ENCODE measurements around the gene SLC6A3.

The SLC6A3 gene

DNA sequence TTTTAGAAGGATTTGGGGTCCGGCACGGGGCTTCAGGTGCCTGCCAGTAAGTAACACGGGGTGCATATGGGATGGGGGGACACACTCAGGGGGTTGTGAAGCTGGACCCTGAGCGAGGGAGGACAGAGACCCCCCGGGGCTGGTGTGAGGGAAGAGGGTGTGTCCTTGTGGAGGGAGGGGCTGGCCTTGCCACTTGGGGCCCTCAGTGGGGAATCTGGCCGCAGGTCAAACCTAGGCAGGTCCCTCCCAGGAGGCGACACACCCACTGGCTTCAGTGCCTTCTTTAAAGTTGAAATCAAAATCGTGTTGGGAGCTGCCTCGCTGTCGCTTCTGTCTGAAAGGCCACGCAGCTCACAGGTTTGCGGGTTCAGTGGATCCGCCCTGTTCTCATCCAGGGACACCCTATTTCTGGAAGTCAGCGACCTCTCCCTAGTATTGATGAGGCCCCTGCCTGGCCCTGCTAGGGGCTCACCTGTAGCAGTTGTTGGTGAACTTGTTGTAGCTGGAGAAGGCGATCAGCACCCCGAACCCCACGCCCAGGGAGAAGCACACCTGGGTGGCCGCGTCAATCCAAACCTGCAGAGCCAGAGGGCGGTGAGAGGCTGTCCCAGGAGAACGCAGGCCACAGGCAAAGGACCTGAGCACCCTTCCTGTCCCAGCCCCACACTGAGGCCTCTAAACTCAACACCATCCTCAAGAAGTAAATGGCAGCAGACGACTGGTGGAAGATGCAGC lies 29.4 kb downstream of the SLC6A3 start:
- H3K4me1 ChIP-seq (ENCODE audit: insufficient read depth, low read length) = no peaks in the 10 kb centered on the region
- H3K36me3 ChIP-seq (ENCODE audit: insufficient read depth, low read length) = no peaks in the 10 kb centered on the region
- H3K4me3 ChIP-seq (ENCODE audit: low read depth in 1 of 2, low read length in 2 of 2) = no peak overlapping the region
- no peak overlapping the region for H3K9ac ChIP-seq (ENCODE audit: low read length)
- no peak overlapping the region for H3K27ac ChIP-seq (ENCODE audit: low read depth, low read length)
- H3K27me3 ChIP-seq (ENCODE audit: control insufficient read depth in 1 of 2, insufficient read depth in 2 of 2, low read length in 2 of 2) = peaks cover 0 to 13% of the 10 kb centered on the region in 2 donors
- no peaks in the 10 kb centered on the region for H3K9me3 ChIP-seq (ENCODE audit: low read length)

DNA sequence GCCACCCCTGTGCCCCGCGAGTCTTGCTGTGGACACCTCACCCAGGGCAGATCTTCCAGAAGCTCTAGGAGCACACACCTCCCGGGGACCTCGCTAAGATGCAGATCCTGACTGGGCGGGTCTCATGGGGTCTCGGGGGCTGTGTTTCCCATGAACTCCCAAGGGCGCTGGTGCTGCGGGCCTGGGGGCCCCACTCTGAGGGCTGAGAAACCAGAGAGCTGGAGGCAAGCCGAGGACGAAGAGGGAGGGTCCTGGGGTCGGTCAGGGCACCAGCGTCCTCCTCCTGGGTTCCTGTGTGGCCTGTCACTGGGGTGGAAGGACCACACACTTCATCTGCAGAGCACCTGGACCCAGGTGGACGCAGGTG lies 30.2 kb downstream of the SLC6A3 start:
- Histone ChIP-seq H3K4me1 (ENCODE audit: insufficient read depth, low read length) (no peaks in the 10 kb centered on the region), H3K27ac (ENCODE audit: low read depth, low read length) (no peak overlapping the region), H3K9me3 (ENCODE audit: low read length) (no peaks in the 10 kb centered on the region), H3K27me3 (ENCODE audit: control insufficient read depth in 1 of 2, insufficient read depth in 2 of 2, low read length in 2 of 2) (peaks cover 0 to 13% of the 10 kb centered on the region in 2 donors), H3K4me3 (ENCODE audit: low read depth in 1 of 2, low read length in 2 of 2) (no peak overlapping the region), H3K36me3 (ENCODE audit: insufficient read depth, low read length) (no peaks in the 10 kb centered on the region), H3K9ac (ENCODE audit: low read length) (no peak overlapping the region)

GRCh38 chr5:1414311-1415058 lies 30.8 kb downstream of the SLC6A3 start:
- Histone ChIP-seq H3K9me3 (ENCODE audit: low read length) (no peaks in the 10 kb centered on the region), H3K27ac (ENCODE audit: low read depth, low read length) (no peak overlapping the region), H3K36me3 (ENCODE audit: insufficient read depth, low read length) (no peaks in the 10 kb centered on the region), H3K4me3 (ENCODE audit: low read depth in 1 of 2, low read length in 2 of 2) (no peak overlapping the region), H3K27me3 (ENCODE audit: control insufficient read depth in 1 of 2, insufficient read depth in 2 of 2, low read length in 2 of 2) (peaks cover 0 to 13% of the 10 kb centered on the region in 2 donors), H3K4me1 (ENCODE audit: insufficient read depth, low read length) (no peaks in the 10 kb centered on the region), H3K9ac (ENCODE audit: low read length) (no peak overlapping the region)

GRCh38 chr5:1413611-1414241 lies 31.5 kb downstream of the SLC6A3 start:
- no peak overlapping the region for H3K27ac ChIP-seq (ENCODE audit: low read depth, low read length)
- H3K9ac ChIP-seq (ENCODE audit: low read length) = no peak overlapping the region
- peaks cover 0 to 17% of the 10 kb centered on the region in 2 donors for H3K27me3 ChIP-seq (ENCODE audit: control insufficient read depth in 1 of 2, insufficient read depth in 2 of 2, low read length in 2 of 2)
- H3K4me1 ChIP-seq (ENCODE audit: insufficient read depth, low read length) = no peaks in the 10 kb centered on the region
- H3K9me3 ChIP-seq (ENCODE audit: low read length) = no peaks in the 10 kb centered on the region
- no peaks in the 10 kb centered on the region for H3K36me3 ChIP-seq (ENCODE audit: insufficient read depth, low read length)
- H3K4me3 ChIP-seq (ENCODE audit: low read depth in 1 of 2, low read length in 2 of 2) = no peak overlapping the region

DNA sequence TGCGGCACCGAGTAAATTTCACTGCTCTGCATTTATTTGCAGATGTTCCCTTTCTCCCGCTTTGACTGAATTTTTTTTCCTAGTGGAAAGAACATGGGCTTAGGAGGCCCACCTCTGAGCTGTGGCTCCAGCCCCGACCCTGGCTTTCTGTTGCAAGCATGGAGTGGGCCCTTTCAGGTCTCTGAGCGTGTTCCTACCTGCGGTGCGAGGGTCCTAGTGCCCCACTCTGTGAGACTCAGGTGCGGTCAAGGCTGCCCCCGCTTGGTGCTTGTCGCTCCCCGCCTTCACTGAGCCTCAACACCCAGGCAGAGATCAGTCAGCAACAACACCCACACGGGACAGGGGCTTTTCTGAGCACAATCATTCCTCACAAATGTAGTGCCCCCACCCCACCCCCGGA lies 32.0 kb downstream of the SLC6A3 start:
- Histone ChIP-seq H3K36me3 (ENCODE audit: insufficient read depth, low read length) (no peaks in the 10 kb centered on the region), H3K9me3 (ENCODE audit: low read length) (no peaks in the 10 kb centered on the region), H3K4me3 (ENCODE audit: low read depth in 1 of 2, low read length in 2 of 2) (no peak overlapping the region), H3K27me3 (ENCODE audit: control insufficient read depth in 1 of 2, insufficient read depth in 2 of 2, low read length in 2 of 2) (peaks cover 0 to 17% of the 10 kb centered on the region in 2 donors), H3K9ac (ENCODE audit: low read length) (no peak overlapping the region), H3K27ac (ENCODE audit: low read depth, low read length) (no peak overlapping the region), H3K4me1 (ENCODE audit: insufficient read depth, low read length) (no peaks in the 10 kb centered on the region)

DNA sequence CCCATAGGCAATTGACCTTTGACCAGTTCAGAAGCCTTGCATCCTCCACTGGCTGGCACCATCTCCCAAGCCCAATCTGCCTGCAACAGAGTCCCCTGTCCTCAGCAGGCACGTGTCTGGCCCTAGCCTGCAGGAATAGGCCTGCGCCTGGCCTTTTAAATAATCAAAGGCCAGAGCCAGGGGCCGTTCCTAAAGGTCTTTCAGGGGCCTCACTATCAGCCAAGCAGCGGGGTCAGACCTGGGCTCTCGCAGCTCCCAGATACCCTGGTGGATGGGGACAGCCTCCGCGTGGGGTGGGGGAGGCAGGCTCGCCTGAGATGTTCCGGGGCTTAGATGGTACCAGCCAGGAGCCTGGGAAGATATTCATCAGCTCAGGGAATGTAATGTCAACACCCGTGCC lies 32.6 kb downstream of the SLC6A3 start:
- no peak overlapping the region for H3K4me3 ChIP-seq (ENCODE audit: low read depth in 1 of 2, low read length in 2 of 2)
- no peaks in the 10 kb centered on the region for H3K9me3 ChIP-seq (ENCODE audit: low read length)
- no peaks in the 10 kb centered on the region for H3K4me1 ChIP-seq (ENCODE audit: insufficient read depth, low read length)
- H3K27ac ChIP-seq (ENCODE audit: low read depth, low read length) = no peak overlapping the region
- H3K36me3 ChIP-seq (ENCODE audit: insufficient read depth, low read length) = no peaks in the 10 kb centered on the region
- H3K9ac ChIP-seq (ENCODE audit: low read length) = no peak overlapping the region
- peaks cover 0 to 17% of the 10 kb centered on the region in 2 donors for H3K27me3 ChIP-seq (ENCODE audit: control insufficient read depth in 1 of 2, insufficient read depth in 2 of 2, low read length in 2 of 2)

- Histone ChIP-seq H3K9ac (ENCODE audit: low read length) (no peak overlapping the region), H3K36me3 (ENCODE audit: insufficient read depth, low read length) (no peaks in the 10 kb centered on the region), H3K4me1 (ENCODE audit: insufficient read depth, low read length) (no peaks in the 10 kb centered on the region), H3K27me3 (ENCODE audit: control insufficient read depth in 1 of 2, insufficient read depth in 2 of 2, low read length in 2 of 2) (peaks cover 0 to 17% of the 10 kb centered on the region in 2 donors), H3K9me3 (ENCODE audit: low read length) (no peaks in the 10 kb centered on the region), H3K4me3 (ENCODE audit: low read depth in 1 of 2, low read length in 2 of 2) (no peak overlapping the region), H3K27ac (ENCODE audit: low read depth, low read length) (no peak overlapping the region)
Measured at GRCh38 chr5:1412163-1412562, 33.1 kb downstream of the SLC6A3 start.

GRCh38 chr5:1411099-1411498 lies 34.1 kb downstream of the SLC6A3 start:
- Histone ChIP-seq H3K36me3 (ENCODE audit: insufficient read depth, low read length) (no peaks in the 10 kb centered on the region), H3K27me3 (ENCODE audit: control insufficient read depth in 1 of 2, insufficient read depth in 2 of 2, low read length in 2 of 2) (peaks cover 0 to 17% of the 10 kb centered on the region in 2 donors)

DNA sequence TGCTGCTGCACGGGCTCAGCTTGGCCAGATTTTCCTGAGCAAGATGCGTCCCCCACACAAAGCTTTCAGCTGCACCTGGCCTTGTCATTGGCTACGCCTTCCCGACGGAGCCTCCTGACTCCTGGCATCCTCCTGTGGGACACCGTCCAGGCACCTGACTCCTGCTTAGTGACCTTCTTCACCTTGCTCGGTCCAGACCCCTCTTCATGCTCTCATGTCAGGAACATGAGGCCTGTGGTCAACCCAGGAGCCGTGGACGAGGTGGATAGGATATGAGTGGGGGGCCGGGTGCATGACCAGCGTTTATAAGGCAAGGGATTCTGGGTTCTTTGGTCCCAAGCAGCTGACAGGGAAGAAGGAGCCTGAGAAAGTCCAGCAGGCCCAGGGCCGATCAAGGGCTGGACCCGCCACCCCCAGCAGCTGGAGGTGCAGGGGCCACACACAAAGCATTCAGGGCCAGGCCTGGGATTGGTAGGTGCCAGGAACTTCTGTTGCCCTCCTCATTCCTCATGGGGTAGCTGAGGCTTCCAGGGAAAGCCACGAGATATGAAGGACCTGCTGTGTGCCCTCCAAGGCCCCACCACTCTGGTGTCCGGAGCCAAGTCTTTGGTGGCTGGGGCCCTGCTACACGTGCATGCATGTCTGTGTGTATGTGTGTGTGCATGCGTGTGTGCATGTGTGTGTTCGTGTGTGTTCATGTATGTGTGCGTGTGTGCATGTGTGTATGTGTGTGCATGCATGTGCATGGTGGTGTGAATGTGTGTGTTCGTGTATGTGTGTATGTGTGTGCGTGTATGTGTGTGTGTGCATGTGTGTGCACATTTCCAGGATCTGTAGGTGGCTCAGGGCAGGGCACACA lies 34.9 kb downstream of the SLC6A3 start:
- Histone ChIP-seq H3K27me3 (ENCODE audit: control insufficient read depth in 1 of 2, insufficient read depth in 2 of 2, low read length in 2 of 2) (peaks cover 0 to 17% of the 10 kb centered on the region in 2 donors), H3K4me1 (ENCODE audit: insufficient read depth, low read length) (no peaks in the 10 kb centered on the region), H3K4me3 (ENCODE audit: low read depth in 1 of 2, low read length in 2 of 2) (no peak overlapping the region), H3K9me3 (ENCODE audit: low read length) (no peaks in the 10 kb centered on the region), H3K27ac (ENCODE audit: low read depth, low read length) (no peak overlapping the region), H3K9ac (ENCODE audit: low read length) (no peak overlapping the region), H3K36me3 (ENCODE audit: insufficient read depth, low read length) (no peaks in the 10 kb centered on the region)

More at GRCh38 chr5:1411099-1411498, 34.1 kb downstream of the SLC6A3 start:
- Histone ChIP-seq H3K27ac (ENCODE audit: low read depth, low read length) (no peak overlapping the region), H3K4me3 (ENCODE audit: low read depth in 1 of 2, low read length in 2 of 2) (no peak overlapping the region), H3K4me1 (ENCODE audit: insufficient read depth, low read length) (no peaks in the 10 kb centered on the region), H3K9ac (ENCODE audit: low read length) (no peak overlapping the region), H3K9me3 (ENCODE audit: low read length) (no peaks in the 10 kb centered on the region)

DNA sequence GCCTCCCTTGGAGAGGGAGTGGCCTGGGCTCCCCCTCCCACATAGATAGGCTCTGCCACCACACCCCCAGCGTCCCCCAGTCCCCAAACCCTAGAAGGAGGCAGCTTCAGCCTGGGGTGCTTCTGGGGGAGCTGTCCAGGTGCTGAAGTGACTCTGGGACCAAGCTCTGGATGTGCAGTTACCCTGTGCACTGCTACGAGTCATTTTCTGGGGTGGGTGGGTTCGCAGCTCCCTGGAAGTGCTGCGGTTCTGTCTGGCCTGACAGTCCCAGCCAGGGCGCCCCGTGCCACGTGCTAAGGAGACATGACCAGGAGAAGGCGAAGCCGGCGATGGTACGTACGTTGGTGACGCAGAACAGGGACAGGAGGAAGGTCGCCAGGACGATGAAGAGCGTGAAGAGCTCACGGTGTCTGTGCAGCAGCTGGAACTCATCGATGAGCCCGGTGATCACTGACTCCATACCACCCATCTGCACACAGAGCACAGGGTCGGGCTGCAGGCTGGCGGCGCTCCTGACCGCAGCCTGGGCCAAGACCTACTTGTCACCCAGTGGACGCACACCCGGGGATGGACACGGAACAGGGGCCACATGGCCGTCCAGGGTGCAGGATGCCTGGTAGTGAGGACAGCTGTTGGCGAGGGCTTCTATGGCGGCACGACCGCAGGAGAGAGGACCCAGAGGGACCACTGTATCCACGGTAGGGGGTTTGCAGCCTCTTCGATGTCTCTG lies 35.7 kb downstream of the SLC6A3 start:
- Histone ChIP-seq H3K36me3 (ENCODE audit: insufficient read depth, low read length) (no peaks in the 10 kb centered on the region), H3K27me3 (ENCODE audit: control insufficient read depth in 1 of 2, insufficient read depth in 2 of 2, low read length in 2 of 2) (peaks cover 0 to 17% of the 10 kb centered on the region in 2 donors), H3K4me1 (ENCODE audit: insufficient read depth, low read length) (no peaks in the 10 kb centered on the region), H3K27ac (ENCODE audit: low read depth, low read length) (no peak overlapping the region), H3K4me3 (ENCODE audit: low read depth in 1 of 2, low read length in 2 of 2) (no peak overlapping the region), H3K9me3 (ENCODE audit: low read length) (no peaks in the 10 kb centered on the region), H3K9ac (ENCODE audit: low read length) (no peak overlapping the region)
